Panc1 (cell line): Measurements from ENCODE around the gene KBTBD12. TPM values are rescaled to one million over a fixed set of nuclear protein-coding genes. Genes with fewer than 3 reads are reported as not detected.

ENCODE experiments used
- ATAC-seq: fragments of 200-7000 bp; cut with Tn5 transposase; 2 replicates; pipeline ENCODE4 v1.9.1; 2020; ENCODE audit warnings: mild to moderate bottlenecking, moderate library complexity
- BruUV-seq: library from RNA; stranded (reverse); fragments of 400-500 nt; replicated peaks from 2 replicates; lab custom pipeline; 2021; lab: Mats Ljungman, UMichigan
- CTCF ChIA-PET: fragments of 300-600 bp; sonication (Branson Sonifier 250); formaldehyde crosslinking; loops from one replicate; lab custom pipeline; 2022; ENCODE audit warnings: antibody characterized with exemption; lab: Charles Lee
- POLR2A ChIA-PET: fragments of 300-600 bp; sonication (Branson Sonifier 250); formaldehyde crosslinking; loops from one replicate; lab custom pipeline; 2022; ENCODE audit warnings: antibody characterized with exemption; lab: Charles Lee
- DNase-seq: peaks from one replicate; pipeline ENCODE4 v3.0.0-alpha.2; 2010; ENCODE audit warnings: low read depth, low spot score
- H3K27ac ChIP-seq: 2 replicates; pipeline ENCODE4 v1.5.1; 2011; ENCODE audit warnings: mild to moderate bottlenecking, low read length, inconsistent platforms
- H3K27me3 ChIP-seq: fragments of 200-500 bp; sonication (Bioruptor generic); 2 replicates; pipeline ENCODE4 v1.6.0; 2014; ENCODE audit warnings: low read length, inconsistent platforms; ENCODE audit not compliant: control insufficient read depth, insufficient read depth
- H3K36me3 ChIP-seq: fragments of 200-500 bp; sonication (Bioruptor generic); 2 replicates; pipeline ENCODE4 v1.5.1; 2014; ENCODE audit warnings: inconsistent platforms, mild to moderate bottlenecking, low read length, moderate library complexity; ENCODE audit not compliant: control insufficient read depth, insufficient read depth
- H3K4me1 ChIP-seq: 2 replicates; pipeline ENCODE4 v1.5.1; 2011; ENCODE audit warnings: inconsistent platforms, mild to moderate bottlenecking, low read length, moderate library complexity; ENCODE audit not compliant: control insufficient read depth, insufficient read depth
- H3K4me3 ChIP-seq, 2 experiments: 2 replicates each; pipeline ENCODE4 v1.5.1; 2011 to 2012; ENCODE audit warnings: low read depth in 2 of 2, low read length in 2 of 2, mild to moderate bottlenecking in 2 of 2, inconsistent platforms in 1 of 2, moderate library complexity in 1 of 2
- H3K9me3 ChIP-seq: fragments of 200-500 bp; sonication (Bioruptor generic); 2 replicates; pipeline ENCODE4 v1.5.1; 2014; ENCODE audit warnings: low read depth, mild to moderate bottlenecking, inconsistent platforms, low read length, moderate library complexity; ENCODE audit not compliant: control insufficient read depth, insufficient read depth
- POLR2AphosphoS5 ChIP-seq: IDR thresholded peaks from 2 replicates; pipeline ENCODE4 v1.6.1; 2012; ENCODE audit warnings: mild to moderate bottlenecking, low read depth, low read length, moderate library complexity
- REST ChIP-seq, 2 experiments: IDR thresholded peaks; 2 replicates each; pipeline ENCODE4 v1.6.1; 2011 to 2012; ENCODE audit warnings: low read depth in 2 of 2, control low read depth in 1 of 2, low read length in 1 of 2, mild to moderate bottlenecking in 1 of 2, moderate library complexity in 1 of 2; ENCODE audit not compliant: insufficient read depth in 1 of 2
- SIN3A ChIP-seq: IDR thresholded peaks from 2 replicates; pipeline ENCODE4 v1.6.1; 2012; ENCODE audit warnings: low read depth, mild to moderate bottlenecking, low read length, moderate library complexity, borderline replicate concordance; ENCODE audit not compliant: insufficient read depth
- TCF7L2 ChIP-seq: IDR thresholded peaks from 2 replicates; pipeline ENCODE4 v1.6.1; 2011; ENCODE audit warnings: mild to moderate bottlenecking, low read depth, low read length, inconsistent platforms
- in situ Hi-C: cut with HindIII; loops from 2 replicates; pipeline ENCODE4 v1.10.0; 2016; ENCODE audit warnings: low sequenced_read_pairs, low pct_unique_long_range_greater_than_20kb
- intact Hi-C: fragments of 100-400 bp; cut with micrococcal nuclease; formaldehyde crosslinking; loops from one replicate; pipeline ENCODE4 v1.10.0; 2022; ENCODE audit not compliant: unreplicated experiment
- total RNA-seq: library from RNA; stranded (reverse); gene quantifications from one replicate; pipeline ENCODE4 v1.2.1, GENCODE V29; 2021; ENCODE audit not compliant: unreplicated experiment
- TF ChIP-seq, protein P1 (sequence below): fragments of 450-650 bp; IDR thresholded peaks from 2 replicates; pipeline ENCODE4 v1.5.1; 2017; ENCODE audit warnings: mild to moderate bottlenecking

The KBTBD12 gene
- total RNA-seq, 1 experiment from 2014 or later: 0.28 TPM

DNA sequence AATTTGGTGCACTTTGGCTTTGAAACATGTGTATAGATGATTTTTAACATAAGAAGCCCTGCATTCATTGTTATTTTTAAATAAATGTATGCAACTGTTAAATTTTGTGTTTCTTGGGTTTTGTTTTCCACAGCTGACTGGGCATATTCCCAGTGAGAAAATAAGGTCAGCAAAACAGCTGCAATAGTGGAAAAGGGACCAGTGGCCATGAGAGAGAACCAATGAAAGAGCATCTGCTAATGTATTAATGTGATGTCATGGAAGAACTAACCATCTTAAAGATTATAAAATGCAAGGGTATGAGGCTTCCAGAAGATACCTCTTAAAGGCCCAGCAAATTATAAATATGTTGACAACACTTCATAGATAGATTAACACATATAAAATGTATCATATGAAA is 31.0 kb upstream of the KBTBD12 start:
- CTCF ChIA-PET: no interaction called here
- DNase-seq (no peak), ATAC-seq (no peak)
- POLR2A ChIA-PET: no interaction called here
- H3K27ac ChIP-seq: no peak overlapping the region
- TF ChIP-seq, protein P1, sequence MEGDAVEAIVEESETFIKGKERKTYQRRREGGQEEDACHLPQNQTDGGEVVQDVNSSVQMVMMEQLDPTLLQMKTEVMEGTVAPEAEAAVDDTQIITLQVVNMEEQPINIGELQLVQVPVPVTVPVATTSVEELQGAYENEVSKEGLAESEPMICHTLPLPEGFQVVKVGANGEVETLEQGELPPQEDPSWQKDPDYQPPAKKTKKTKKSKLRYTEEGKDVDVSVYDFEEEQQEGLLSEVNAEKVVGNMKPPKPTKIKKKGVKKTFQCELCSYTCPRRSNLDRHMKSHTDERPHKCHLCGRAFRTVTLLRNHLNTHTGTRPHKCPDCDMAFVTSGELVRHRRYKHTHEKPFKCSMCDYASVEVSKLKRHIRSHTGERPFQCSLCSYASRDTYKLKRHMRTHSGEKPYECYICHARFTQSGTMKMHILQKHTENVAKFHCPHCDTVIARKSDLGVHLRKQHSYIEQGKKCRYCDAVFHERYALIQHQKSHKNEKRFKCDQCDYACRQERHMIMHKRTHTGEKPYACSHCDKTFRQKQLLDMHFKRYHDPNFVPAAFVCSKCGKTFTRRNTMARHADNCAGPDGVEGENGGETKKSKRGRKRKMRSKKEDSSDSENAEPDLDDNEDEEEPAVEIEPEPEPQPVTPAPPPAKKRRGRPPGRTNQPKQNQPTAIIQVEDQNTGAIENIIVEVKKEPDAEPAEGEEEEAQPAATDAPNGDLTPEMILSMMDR: no peak
- TF ChIP-seq POLR2AphosphoS5 (no peak), TCF7L2 (no peak), REST (IDR thresholded peaks at IDR 0.05; ENCODE audit: insufficient read depth in 1 of 2, low read depth in 2 of 2, low read length in 1 of 2) (no peak), SIN3A (no peak)
- H3K4me1 ChIP-seq: no peaks in the 10 kb centered on the region
- intact Hi-C loops: no loop called here
- in situ Hi-C loops: no loop called here
- H3K9me3 ChIP-seq: no peaks in the 10 kb centered on the region
- H3K4me3 ChIP-seq: no peak overlapping the region
- no peaks in the 10 kb centered on the region for H3K36me3 ChIP-seq
- H3K27me3 ChIP-seq: peaks cover 11% of the 10 kb centered on the region
- no TSS peak for BruUV-seq

GRCh38 chr3:127886231-127886955 is 28.6 kb upstream of the KBTBD12 start:
- ATAC-seq: no peak
- H3K27me3 ChIP-seq: peaks cover 7% of the 10 kb centered on the region; the same call in 1 of the 2 replicates
- no peaks in the 10 kb centered on the region for H3K36me3 ChIP-seq
- in situ Hi-C loops: no loop called here
- no peak for DNase-seq
- peaks cover 3% of the 10 kb centered on the region; the same call in 1 of the 2 replicates for H3K9me3 ChIP-seq
- intact Hi-C loops: no loop called here
- H3K4me1 ChIP-seq: no peaks in the 10 kb centered on the region
- CTCF ChIA-PET: no interaction called here
- TF ChIP-seq, protein P1: no peak
- TF ChIP-seq TCF7L2 (no peak), POLR2AphosphoS5 (no peak)
- BruUV-seq: no TSS peak
- no peak overlapping the region for H3K4me3 ChIP-seq
- POLR2A ChIA-PET: no interaction called here
- H3K27ac ChIP-seq: no peak overlapping the region
